GM18517 (cell line): ENCODE results near the gene PLA2G4A.
A peak's percentile ranks its signal among the peaks of the same experiment; 100 is the strongest.

ENCODE experiments used
- ATAC-seq: cut with Tn5 transposase; IDR thresholded peaks from one replicate; pipeline ENCODE4 v1.9.1; 2021; ENCODE audit warnings: mild to moderate bottlenecking, moderate library complexity; ENCODE audit not compliant: unreplicated experiment

The PLA2G4A gene

GRCh38 chr1:186974774-186975181 is 146.0 kb downstream of the PLA2G4A start:
- ATAC-seq: no peak

GRCh38 chr1:186975220-186975619 is 146.5 kb downstream of the PLA2G4A start:
- ATAC-seq: no peak

- no peak for ATAC-seq
Observed at GRCh38 chr1:186976700-186977099, 148.0 kb downstream of the PLA2G4A start.

GRCh38 chr1:186977266-186977957 is 148.7 kb downstream of the PLA2G4A start:
- ATAC-seq: no peak

- no peak for ATAC-seq
Observed at GRCh38 chr1:186978596-186979556, 150.1 kb downstream of the PLA2G4A start.

GRCh38 chr1:186980400-186980799 is 151.7 kb downstream of the PLA2G4A start:
- no peak for ATAC-seq

- ATAC-seq: no peak
Observed at GRCh38 chr1:186982116-186982515, 153.4 kb downstream of the PLA2G4A start.

GRCh38 chr1:186983327-186983726 is 154.6 kb downstream of the PLA2G4A start:
- no peak for ATAC-seq

- no peak for ATAC-seq
Observed at GRCh38 chr1:186984959-186985358, 156.2 kb downstream of the PLA2G4A start.

GRCh38 chr1:186985889-186986491 is 157.2 kb downstream of the PLA2G4A start:
- ATAC-seq: peak; percentile 78

- ATAC-seq: no peak
Observed at GRCh38 chr1:186987065-186987464, 158.3 kb downstream of the PLA2G4A start.

- no peak for ATAC-seq
Observed at GRCh38 chr1:186987769-186988168, 159.0 kb downstream of the PLA2G4A start.

- ATAC-seq: no peak
Observed at GRCh38 chr1:186993996-186994395, 165.2 kb downstream of the PLA2G4A start.

GRCh38 chr1:186994897-186995296 is 166.1 kb downstream of the PLA2G4A start:
- no peak for ATAC-seq

- ATAC-seq: no peak
Observed at GRCh38 chr1:186996816-186997215, 168.1 kb downstream of the PLA2G4A start.

GRCh38 chr1:186997877-186998276 is 169.1 kb downstream of the PLA2G4A start:
- no peak for ATAC-seq

GRCh38 chr1:186999506-186999905 is 170.8 kb downstream of the PLA2G4A start:
- no peak for ATAC-seq

GRCh38 chr1:187001198-187001889 is 172.6 kb downstream of the PLA2G4A start:
- ATAC-seq: no peak

GRCh38 chr1:187003353-187003752 is 174.6 kb downstream of the PLA2G4A start:
- no peak for ATAC-seq

GRCh38 chr1:187006896-187007295 is 178.1 kb downstream of the PLA2G4A start:
- no peak for ATAC-seq

- ATAC-seq: no peak
Observed at GRCh38 chr1:187009320-187009719, 180.6 kb downstream of the PLA2G4A start.
